ENCODE results near the gene CES3.

The CES3 gene

DNA sequence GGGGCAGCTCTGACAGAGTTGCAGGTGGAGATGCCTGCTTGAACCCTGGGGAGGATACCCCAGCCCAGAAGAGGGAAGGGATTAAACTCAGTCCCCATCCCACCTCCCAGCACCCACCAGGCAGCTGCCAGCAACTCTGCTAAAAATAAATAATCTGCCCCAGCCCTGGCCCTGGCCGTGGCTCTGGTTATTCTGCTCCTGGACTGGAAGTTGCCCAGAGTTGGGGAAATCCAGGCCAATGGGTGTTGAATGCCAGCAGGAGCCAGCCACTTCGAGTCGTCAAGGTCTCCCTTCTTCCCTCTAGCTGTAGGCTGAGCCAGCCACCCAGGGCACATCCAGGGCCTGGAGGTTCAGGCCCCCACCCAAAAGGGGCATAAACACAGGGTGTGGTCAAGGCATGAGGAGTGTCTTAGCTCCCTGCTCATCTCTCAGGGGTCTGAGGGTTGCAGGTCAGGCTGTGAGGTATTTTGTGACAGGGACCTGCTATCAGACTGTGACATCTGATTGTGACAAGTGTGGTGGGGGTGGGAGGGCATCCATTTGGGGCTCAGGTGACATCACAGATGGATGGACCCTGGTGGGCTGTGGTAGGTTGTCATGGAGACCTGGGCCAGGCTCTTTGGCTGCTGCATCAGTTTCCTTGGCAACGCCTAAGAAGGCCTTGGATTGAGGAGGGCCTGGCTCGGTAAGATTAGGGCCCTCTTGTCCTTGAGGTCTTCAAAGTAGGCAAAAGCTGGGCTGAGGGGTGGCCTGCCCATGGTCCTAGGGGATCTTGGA, 34.7 kb upstream of the CES3 start:
- in situ Hi-C loops (cut with HindIII; ENCODE audit: low sequenced_read_pairs) = no loop called here

DNA sequence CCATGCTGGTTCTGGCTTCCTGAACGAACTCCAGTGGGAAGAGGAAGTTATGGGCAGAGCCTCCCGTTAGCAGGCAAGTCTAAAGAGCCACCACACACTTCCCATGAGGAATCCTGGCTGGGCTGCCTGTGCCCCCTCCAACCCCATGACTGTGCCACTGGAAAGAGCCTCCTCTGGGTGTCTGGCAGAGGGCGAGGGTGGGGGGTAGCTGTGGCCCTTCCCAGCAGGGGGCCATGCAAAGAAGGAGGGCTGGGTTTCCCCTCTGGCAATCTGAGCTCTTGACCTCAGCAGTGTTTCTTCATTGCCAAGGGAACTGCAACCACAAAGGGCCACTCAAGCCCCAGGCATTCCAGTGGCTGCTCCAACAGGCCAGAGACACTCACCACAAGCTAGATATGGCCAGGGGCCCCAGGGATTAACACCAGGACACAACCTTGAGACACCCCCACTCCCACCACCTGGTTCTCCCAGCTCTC, 34.1 kb upstream of the CES3 start:
- in situ Hi-C loops (cut with HindIII; ENCODE audit: low sequenced_read_pairs) = no loop called here

DNA sequence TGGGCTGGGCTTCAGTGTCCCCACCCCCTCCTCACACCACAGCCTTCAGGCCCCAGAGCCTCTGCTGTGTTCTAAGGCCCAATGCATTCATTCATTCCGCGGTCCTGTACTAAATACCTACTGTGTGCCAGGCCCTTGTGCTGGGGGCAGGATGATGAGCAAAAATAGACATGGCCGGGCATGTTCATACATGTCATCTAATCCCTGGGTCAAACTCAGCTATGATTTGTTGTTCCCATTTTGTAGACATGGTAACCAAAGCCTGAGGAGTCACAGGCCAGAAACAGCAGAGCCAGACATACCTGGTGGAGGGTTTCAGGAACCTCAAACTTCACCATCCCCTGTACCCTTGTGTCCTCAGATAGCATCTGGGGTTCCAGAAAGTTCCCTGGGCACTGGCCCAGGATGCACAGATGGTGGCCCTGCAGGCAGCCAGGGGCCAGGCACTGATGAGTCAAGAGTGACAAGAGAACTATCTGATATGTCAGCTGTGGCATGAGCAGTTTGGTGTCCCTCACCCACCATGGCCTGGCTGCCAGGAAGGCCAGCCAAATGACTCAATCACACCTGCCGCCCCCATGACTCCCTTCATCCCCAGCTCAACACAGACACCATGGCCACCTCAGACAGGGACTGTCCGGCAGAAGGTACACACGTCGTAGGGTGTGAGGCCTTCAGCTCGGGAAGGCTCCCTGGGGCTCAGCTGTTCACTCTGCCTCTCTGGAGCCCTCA, 33.0 kb upstream of the CES3 start:
- in situ Hi-C loops (cut with HindIII; ENCODE audit: low sequenced_read_pairs) = no loop called here

DNA sequence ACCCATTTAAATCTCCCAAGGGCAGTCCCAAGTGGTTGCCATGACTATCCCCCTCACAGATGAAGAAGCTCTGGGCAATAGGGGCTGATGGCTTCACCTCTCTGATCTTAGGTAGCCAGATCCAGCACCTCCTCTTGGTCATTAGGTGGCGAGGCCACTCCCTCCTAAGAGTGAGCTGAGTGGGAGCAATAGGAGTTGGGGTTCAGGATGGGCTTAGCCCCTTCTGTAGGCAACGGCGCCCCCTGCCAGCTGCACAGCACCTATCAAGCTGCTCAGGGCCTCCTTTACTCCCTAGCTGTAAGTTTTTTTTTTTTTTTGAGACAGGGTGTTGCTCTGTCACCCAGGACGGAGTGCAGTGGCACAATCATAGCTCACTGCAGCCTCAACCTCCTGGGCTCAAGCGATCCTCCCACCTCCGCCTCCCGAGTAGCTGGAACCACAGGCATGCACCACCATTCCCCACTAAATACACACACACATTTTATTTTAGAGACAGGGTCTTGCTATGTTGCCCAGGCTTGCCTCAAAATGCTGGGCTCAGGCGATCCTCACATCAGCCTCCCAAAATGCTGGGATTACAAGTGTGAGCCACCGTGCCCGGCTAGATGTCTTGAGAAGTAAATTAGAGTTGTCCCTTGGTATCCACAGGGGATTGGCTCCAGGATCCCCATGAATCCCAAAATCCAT, 32.2 kb upstream of the CES3 start:
- in situ Hi-C loops (cut with HindIII; ENCODE audit: low sequenced_read_pairs) = no loop called here

DNA sequence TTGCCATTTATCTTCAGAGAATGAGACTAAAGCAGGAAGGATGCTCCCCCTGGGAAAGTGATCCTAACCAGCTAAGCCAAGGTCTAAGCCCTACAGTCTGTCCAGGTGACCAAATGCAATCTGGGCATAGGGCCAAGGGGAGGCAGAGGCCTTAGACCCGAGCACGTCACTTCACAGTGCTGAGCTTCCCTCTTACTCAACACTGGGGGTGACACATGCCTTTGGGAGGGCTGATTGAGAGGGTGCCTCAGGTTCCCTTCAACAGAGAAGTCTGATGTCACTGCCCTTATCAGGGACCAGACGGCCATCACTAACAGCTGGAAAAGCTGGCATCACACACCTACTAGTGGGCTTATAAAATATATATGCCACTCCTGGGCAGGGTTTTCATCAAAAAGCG, 30.9 kb upstream of the CES3 start:
- in situ Hi-C loops (cut with HindIII; ENCODE audit: low sequenced_read_pairs) = loop anchor here (10.0 kb wide), 1 partner anchor 455 kb away; no protein-coding TSS in a partner anchor

DNA sequence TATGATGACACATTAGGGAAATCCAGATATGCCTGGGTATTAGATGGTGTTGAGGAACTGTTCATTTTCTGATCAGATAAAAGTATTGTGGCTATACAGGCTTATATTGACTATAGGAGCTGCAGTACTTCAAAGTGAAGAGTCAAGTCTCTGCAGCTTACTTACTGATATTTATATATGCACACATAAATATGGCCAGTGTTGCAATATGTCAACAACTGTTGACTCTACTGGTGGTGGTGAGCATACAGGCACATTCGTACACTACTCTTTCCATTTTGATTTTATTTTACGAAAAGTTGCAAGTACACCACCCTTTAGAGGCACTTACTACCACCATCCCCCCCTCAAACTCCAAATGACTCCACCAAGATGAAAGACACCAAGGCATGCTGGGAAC, 29.4 kb upstream of the CES3 start:
- in situ Hi-C loops (cut with HindIII; ENCODE audit: low sequenced_read_pairs) = loop anchor here (10.0 kb wide), 1 partner anchor 453 kb away; no protein-coding TSS in a partner anchor

DNA sequence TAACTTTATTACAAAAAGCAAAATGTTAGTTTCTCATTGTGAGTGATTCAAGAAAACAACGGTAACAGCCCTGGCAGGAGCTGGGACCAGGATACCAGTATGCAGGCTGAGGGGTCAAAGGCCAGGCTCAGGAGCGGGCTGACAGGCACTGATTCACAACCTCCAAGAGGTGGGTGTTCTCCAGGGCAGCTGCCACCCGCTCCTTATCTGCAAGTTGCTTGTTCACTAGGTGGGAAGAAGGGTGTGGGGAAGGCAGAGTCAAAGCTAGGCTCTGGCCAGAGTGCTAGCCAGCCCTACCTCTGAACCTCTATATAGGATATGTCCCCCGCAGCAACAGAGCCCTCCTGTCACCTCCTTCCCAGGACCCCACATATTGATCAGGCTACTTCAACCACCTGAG, 29.0 kb upstream of the CES3 start:
- in situ Hi-C loops (cut with HindIII; ENCODE audit: low sequenced_read_pairs) = loop anchor here (10.0 kb wide), 1 partner anchor 453 kb away; no protein-coding TSS in a partner anchor

DNA sequence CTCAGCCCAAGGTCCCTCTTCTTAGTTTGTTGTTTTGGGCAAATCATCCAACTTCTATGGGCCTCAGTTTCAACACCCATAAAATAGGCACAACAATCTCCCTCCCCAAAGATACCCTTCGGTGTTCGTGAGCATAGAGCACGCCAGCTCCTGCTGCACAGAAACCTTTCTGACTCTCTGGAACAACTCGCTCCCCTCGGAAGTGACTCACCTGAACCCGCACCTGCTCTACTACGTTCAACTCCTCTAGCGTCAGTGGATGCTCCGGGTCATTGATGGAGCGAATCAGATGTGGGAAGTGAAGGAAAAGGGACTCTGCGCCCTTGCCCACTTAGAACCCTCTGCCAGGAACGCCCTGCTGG, 27.3 kb upstream of the CES3 start:
- in situ Hi-C loops (cut with HindIII; ENCODE audit: low sequenced_read_pairs) = loop anchor here (10.0 kb wide), 1 partner anchor 451 kb away; no protein-coding TSS in a partner anchor

DNA sequence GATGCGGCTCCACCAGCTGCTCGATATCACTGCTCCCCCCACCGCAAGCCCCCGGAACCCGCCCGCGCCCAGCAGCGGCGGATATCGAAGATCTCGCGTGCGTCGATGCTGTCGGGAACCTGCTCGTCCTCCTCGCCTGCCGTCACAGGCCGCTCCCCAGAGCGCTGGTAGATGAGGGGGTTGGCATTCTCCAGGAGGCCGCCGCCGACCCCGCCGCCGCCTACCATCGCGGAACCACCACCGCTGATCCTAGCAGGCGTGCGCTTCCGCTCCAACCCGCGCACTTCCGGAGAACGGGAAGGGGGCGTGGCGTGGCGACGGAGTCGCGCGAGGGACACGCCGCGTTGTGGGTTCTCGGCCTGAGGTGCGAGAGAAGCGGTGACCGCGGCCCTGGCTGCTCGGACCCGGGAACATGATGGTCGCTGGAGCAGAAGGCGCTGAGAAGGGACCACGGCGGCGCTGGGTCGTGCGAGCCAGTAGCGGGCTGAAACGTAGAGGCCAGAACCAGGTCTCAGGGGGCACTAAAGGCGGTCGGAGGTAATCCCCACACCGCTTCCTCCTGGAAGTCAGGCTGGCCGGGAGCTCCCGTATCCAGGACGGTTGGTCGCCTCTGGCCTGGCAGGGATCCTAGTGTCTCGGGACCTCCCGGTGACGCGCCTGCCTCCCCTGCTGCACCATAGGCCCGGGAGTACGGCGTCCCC, 26.8 kb upstream of the CES3 start, which contains the start of gene CIAO2B:
CIAO2B (minus strand) TSS at position 265 of the 701 bp plus-strand sequence; CDS start at position 227, 38 bp downstream.
- in situ Hi-C loops (cut with HindIII; ENCODE audit: low sequenced_read_pairs) = loop anchor here (10.0 kb wide), 1 partner anchor 451 kb away; no protein-coding TSS in a partner anchor

DNA sequence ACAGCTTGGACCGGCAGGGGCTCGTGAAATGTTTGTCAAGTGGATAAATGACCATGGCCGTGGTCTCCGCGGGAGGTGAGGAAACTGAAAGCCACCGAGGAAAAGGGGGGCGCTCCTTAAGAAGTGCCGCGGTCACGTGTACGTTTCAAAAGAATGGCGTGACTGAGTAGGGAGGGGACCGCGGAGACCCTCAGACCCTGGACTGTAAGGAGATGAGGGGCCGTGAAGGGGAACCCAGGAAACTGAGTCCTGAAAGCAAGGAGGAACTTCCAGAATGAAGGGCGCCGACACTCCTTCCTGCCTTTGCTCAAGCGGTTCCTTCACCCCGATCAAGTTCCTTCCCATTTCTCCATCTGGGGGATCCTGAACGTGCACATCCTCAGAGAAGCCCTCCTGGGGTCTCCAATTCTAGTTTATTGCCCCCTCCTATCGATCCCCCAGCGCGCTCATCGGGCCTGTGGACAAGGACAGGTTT, 26.2 kb upstream of the CES3 start:
- in situ Hi-C loops (cut with HindIII; ENCODE audit: low sequenced_read_pairs) = loop anchor here (5.0 to 10.0 kb wide), 3 partner anchors 53 to 450 kb away; partner anchors contain the start of gene PDP2

DNA sequence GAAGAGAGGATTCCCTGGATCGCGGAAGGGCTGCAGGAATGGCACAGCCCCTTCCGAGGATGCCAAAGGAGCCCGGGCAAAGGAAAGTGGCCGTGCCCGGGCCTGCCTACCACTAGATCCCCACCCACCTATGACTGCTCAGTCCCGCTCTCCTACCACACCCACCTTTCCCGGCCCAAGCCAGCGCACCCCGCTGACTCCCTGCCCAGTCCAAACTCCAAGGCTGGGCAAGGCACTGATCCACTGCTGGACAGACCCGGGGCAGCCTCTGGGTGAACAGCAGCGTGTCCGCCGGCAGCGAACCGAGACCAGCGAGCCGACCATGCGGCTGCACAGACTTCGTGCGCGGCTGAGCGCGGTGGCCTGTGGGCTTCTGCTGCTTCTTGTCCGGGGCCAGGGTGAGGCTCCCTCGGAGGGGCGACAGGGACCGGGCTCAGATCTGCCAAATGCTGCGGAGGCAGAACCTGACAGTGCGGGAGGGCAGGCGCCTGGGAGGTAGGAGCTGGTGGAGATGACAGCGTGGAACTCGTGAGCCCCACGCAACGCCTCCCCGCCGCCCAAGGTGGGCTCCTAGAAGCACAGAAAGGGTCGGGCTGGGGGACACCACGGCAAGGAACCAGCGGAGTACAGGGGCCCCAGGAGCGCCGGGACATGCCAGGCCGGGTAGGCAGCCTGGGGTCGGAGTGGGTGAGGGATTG, 25.6 kb upstream of the CES3 start, which contains the start of gene CES2:
CES2 (plus strand) TSS at position 203 of the 698 bp plus-strand sequence; CDS start at position 323, 120 bp downstream.
- in situ Hi-C loops (cut with HindIII; ENCODE audit: low sequenced_read_pairs) = loop anchor here (5.0 to 10.0 kb wide), 3 partner anchors 53 to 449 kb away; partner anchors contain the start of gene PDP2

DNA sequence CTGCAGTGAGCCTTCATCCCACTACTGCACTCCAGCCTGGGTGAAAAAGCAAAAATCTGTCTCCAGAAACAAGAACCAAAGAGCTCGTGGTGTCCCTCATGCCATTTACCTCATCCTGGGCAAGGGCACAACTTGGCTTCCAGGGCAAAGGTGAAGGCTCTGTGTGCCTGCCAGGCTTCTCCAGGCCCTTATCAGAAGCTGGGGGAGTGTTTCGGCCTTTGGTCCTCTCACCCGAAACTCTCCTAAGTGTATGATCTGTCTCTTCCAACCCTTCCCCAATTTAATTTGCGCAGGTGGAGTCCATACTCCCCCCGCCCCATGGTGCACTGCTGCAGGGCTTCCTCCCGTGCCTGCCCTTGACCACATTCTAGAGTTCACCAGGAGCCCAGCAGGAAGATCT, 24.6 kb upstream of the CES3 start:
- in situ Hi-C loops (cut with HindIII; ENCODE audit: low sequenced_read_pairs) = loop anchor here (5.0 to 10.0 kb wide), 3 partner anchors 54 to 448 kb away; partner anchors contain the start of gene PDP2

DNA sequence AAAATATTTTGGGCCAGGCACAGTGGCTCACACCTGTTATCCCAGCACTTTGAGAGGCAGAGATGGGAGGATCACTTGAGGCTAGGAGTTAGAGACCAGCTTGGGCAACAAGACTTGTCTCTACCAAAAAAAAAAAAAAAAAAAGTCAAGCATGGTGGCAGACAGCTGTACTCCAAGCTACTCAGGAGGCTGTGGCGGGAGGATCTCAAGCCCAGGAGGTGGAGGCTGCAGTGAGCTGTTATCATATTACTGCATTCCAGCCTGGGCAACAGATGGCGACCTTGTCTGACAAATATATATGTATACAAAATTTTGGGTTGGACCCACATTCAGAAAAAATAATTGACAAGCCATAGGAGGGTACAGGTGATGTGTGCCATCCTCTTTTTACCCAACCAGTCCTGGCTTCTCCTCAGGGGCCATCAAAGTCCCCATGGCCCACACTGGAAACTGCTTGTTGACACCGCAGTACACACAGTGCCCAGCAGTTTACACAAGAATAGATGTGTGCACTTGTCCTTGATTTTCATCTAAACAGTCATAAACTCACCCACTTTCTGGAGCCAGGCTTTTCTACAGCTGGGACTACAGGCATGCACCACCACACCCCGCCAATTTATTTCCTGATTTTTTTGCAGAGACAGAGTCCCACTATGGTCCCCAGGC, 24.0 kb upstream of the CES3 start:
- in situ Hi-C loops (cut with HindIII; ENCODE audit: low sequenced_read_pairs) = loop anchor here (5.0 to 10.0 kb wide), 3 partner anchors 55 to 448 kb away; partner anchors contain the start of gene PDP2

DNA sequence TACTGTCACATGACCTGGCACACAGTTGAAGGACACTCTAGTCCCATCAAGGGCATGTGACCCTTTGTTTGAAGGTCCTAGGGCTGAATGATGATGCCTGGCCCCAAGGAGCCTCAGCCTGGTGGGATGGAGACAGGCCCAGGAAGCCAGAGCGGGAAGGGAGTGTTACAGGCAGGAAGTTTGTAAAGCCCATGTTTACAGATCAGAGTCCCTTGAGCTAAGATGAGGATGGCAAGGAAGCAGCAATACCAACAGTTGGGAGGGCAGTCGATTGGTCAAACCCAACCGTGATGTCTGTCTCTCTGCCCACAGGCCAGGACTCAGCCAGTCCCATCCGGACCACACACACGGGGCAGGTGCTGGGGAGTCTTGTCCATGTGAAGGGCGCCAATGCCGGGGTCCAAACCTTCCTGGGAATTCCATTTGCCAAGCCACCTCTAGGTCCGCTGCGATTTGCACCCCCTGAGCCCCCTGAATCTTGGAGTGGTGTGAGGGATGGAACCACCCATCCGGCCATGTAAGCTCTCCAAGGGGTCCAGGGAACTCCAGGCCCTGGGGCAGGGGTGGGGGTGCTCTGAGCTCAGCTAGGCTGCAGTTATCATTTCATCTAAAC, 23.2 kb upstream of the CES3 start:
- in situ Hi-C loops (cut with HindIII; ENCODE audit: low sequenced_read_pairs) = loop anchor here (5.0 to 10.0 kb wide), 3 partner anchors 56 to 447 kb away; partner anchors contain the start of gene PDP2

DNA sequence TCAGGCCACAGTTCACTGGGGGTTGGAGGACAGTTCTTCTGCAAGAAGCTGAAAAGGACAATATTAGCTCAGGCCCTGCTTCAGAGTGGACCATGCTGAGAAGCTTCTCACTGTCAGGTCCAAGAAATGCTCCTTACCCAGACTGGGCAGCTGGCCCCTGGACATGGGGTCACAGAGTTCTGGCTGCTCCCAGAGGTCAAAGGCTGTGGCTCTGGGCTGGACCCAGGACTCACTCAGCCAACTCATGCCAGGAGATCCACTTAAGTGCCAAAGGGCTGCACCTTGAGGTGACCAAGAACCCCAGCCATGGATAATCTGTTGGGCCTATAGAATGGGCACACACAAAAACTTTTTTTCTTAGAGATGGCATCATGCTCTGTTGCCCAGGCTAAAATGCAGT, 21.7 kb upstream of the CES3 start:
- in situ Hi-C loops (cut with HindIII; ENCODE audit: low sequenced_read_pairs) = loop anchor here (5.0 to 10.0 kb wide), 3 partner anchors 57 to 445 kb away; partner anchors contain the start of gene PDP2

DNA sequence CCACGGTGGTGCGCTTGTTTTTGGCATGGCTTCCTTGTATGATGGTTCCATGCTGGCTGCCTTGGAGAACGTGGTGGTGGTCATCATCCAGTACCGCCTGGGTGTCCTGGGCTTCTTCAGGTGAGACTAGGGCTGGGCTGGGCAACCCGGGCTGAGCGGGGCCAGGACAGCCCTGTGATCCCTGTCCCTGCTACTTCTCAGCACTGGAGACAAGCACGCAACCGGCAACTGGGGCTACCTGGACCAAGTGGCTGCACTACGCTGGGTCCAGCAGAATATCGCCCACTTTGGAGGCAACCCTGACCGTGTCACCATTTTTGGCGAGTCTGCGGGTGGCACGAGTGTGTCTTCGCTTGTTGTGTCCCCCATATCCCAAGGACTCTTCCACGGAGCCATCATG, 20.8 kb upstream of the CES3 start:
- in situ Hi-C loops (cut with HindIII; ENCODE audit: low sequenced_read_pairs) = no loop called here

DNA sequence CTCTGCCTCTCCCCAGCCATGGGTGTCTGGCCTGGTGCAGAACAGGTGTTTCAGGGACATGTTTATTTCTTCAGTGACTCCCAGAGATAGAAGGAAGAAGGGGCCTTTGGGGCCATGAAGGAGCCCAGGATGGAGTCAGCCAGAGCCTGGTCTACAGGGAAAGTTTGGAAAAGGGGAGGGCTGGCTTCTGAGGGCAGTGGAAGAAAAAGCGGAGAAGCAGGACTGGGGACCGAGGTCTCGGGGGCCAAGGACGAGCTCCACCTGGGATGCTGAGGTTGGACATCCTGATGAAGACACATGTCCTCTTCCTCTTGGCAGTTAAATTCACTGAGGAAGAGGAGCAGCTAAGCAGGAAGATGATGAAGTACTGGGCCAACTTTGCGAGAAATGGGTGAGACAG, 18.1 kb upstream of the CES3 start:
- in situ Hi-C loops (cut with HindIII; ENCODE audit: low sequenced_read_pairs) = no loop called here

DNA sequence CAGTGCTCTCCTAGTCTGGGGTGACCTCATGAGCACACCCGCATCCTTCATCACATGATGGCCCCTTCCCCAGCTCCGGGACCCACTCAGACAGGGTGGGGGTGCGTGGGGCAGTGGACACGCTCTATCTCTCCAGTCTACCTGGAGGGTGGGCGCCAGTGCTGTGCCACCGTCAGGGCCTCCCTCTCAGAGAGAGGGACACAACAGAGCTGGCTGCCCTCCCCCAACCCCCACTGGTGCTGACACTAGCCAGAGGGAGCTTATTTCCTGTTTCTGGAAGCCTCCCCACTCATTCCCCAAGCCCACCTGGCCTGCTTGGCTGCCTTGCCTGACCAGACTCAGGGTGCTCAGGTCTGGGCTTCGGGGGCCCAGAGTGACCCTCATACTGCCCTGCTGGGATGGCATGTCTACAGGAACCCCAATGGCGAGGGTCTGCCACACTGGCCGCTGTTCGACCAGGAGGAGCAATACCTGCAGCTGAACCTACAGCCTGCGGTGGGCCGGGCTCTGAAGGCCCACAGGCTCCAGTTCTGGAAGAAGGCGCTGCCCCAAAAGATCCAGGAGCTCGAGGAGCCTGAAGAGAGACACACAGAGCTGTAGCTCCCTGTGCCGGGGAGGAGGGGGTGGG, 17.5 kb upstream of the CES3 start:
- in situ Hi-C loops (cut with HindIII; ENCODE audit: low sequenced_read_pairs) = no loop called here
